Erythroblast (primary cell): ENCODE results near the gene ARHGAP28.

Source experiments
- GATA1 ChIP-seq: IDR thresholded peaks from 2 replicates; pipeline ENCODE4 v1.6.1; 2011; ENCODE audit warnings: low read depth, mild to moderate bottlenecking, control low read depth, low read length, moderate library complexity
- POLR2A ChIP-seq: IDR thresholded peaks from 2 replicates; pipeline ENCODE4 v1.6.1; 2011; ENCODE audit warnings: mild to moderate bottlenecking, low read length

DNA sequence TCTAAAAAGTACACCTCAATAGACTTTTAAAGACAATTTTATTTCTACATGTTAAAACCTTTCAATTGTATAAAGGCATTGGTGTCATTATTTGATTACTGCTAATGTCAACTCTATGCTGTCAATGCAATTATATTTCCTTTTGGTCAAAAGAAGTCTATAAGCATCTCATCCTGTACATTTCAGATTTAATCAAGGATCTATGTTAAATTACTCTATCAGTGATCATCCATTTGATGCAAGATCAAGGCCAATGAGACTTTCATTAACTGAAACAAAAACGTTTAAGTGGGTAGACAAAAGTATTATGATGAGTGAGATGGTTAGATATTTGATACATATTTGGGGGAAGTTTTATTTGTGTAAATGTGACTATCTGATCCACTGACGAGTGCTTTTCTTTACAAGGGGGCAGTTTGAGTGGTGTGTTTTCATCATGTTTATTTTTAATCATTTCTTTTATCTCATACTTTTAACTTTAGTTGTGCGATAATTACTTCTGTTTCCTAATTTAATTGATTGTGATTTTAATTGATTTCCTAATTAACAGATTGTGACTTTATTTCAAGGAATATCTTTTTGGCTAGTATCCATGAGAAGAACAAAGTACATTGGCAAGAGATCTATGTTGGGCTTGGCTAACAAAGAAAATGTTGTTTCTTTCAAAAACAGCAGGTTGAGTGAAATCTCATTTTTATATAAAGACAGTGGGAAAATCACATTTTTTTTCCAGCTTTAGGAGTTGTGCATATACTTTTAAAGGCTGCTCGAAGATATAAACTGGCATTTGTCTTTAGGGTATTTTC, 1.1 kb downstream of the ARHGAP28 start:
- TF ChIP-seq POLR2A: no peak
- TF ChIP-seq GATA1: no peak
